ENCODE data around the gene LILRB4. TPM values are rescaled to one million over a fixed set of nuclear protein-coding genes. Genes with fewer than 3 reads are reported as not detected.
"Not testable (repeated sequence)": the region's sequence is repeated elsewhere in the genome, so short reads cannot be mapped to it uniquely, and the experiment has no call there.

Gene LILRB4
- not detected in 2 replicates for total RNA-seq (2014; rRNA removed; shearing (Covaris generic))

GRCh38 chr19:54662730-54663129 is at the start of gene LILRB4:
Gene LILRB4, plus strand, starts transcription at chr19:54662985. Its CDS starts 49 bp downstream, at chr19:54663034.
- no peak for DNase-seq (ENCODE audit: low spot score)

- no peak for DNase-seq (ENCODE audit: low spot score)
These were observed 48.1 kb upstream of the LILRB4 start for GRCh38 chr19:54614726-54615125.

GRCh38 chr19:54616057-54616456 is 46.7 kb upstream of the LILRB4 start:
- DNase-seq (ENCODE audit: low spot score) = no peak

- no peak for DNase-seq (ENCODE audit: low spot score)
These were observed 45.8 kb upstream of the LILRB4 start for GRCh38 chr19:54616821-54617560.

- no peak for DNase-seq (ENCODE audit: low spot score)
These were observed 42.3 kb upstream of the LILRB4 start for GRCh38 chr19:54620464-54620863.

GRCh38 chr19:54622431-54622830 is 40.4 kb upstream of the LILRB4 start:
- DNase-seq (ENCODE audit: low spot score) = no peak

- DNase-seq (ENCODE audit: low spot score) = not testable (repeated sequence)
These were observed 38.6 kb upstream of the LILRB4 start for GRCh38 chr19:54624234-54624633.

GRCh38 chr19:54624934-54625730 is 37.7 kb upstream of the LILRB4 start:
- DNase-seq (ENCODE audit: low spot score) = not testable (repeated sequence)

- no peak for DNase-seq (ENCODE audit: low spot score)
These were observed 36.0 kb upstream of the LILRB4 start for GRCh38 chr19:54626757-54627156.

GRCh38 chr19:54627912-54628311 is 34.9 kb upstream of the LILRB4 start:
- not testable (repeated sequence) for DNase-seq (ENCODE audit: low spot score)

- not testable (repeated sequence) for DNase-seq (ENCODE audit: low spot score)
These were observed 32.5 kb upstream of the LILRB4 start, which contains the start of gene LILRB1 for GRCh38 chr19:54630262-54630661. Gene LILRB1, plus strand, starts transcription at chr19:54630484. Its CDS starts 590 bp downstream, at chr19:54631074.

GRCh38 chr19:54630782-54631181 is 32.0 kb upstream of the LILRB4 start:
- DNase-seq (ENCODE audit: low spot score) = no peak

GRCh38 chr19:54631489-54632337 is 31.1 kb upstream of the LILRB4 start:
- not testable (repeated sequence) for DNase-seq (ENCODE audit: low spot score)

- DNase-seq (ENCODE audit: low spot score) = not testable (repeated sequence)
These were observed 30.3 kb upstream of the LILRB4 start for GRCh38 chr19:54632517-54632916.

GRCh38 chr19:54633401-54633800 is 29.4 kb upstream of the LILRB4 start:
- DNase-seq (ENCODE audit: low spot score) = no peak

- DNase-seq (ENCODE audit: low spot score) = not testable (repeated sequence)
These were observed 26.7 kb upstream of the LILRB4 start for GRCh38 chr19:54636081-54636480.

GRCh38 chr19:54638683-54639082 is 24.1 kb upstream of the LILRB4 start:
- DNase-seq (ENCODE audit: low spot score) = no peak

- DNase-seq (ENCODE audit: low spot score) = not testable (repeated sequence)
These were observed 19.8 kb upstream of the LILRB4 start for GRCh38 chr19:54642953-54643352.

- DNase-seq (ENCODE audit: low spot score) = not testable (repeated sequence)
These were observed 19.2 kb upstream of the LILRB4 start for GRCh38 chr19:54643583-54643982.

GRCh38 chr19:54644056-54644455 is 18.7 kb upstream of the LILRB4 start:
- DNase-seq (ENCODE audit: low spot score) = no peak

- DNase-seq (ENCODE audit: low spot score) = no peak
These were observed 16.4 kb upstream of the LILRB4 start for GRCh38 chr19:54646331-54646841.

- DNase-seq (ENCODE audit: low spot score) = no peak
These were observed 14.7 kb upstream of the LILRB4 start for GRCh38 chr19:54648129-54648528.

Data from H4 (cell line).